K562 (cell line): ENCODE data around the gene PACSIN1. TPM values are rescaled to one million over a fixed set of nuclear protein-coding genes. Genes with fewer than 3 reads are reported as not detected.

Experiments
- ATF3 ChIP-seq, 2 experiments: fragments of 450-650 bp in 1 of 2; sonication (generic) in 1 of 2; formaldehyde crosslinking in 1 of 2; IDR thresholded peaks in 1 of 2; conservative IDR thresholded peaks in 1 of 2; 2 replicates each; pipeline versions ENCODE4 v1.6.1 to v1.8.1; 2016 to 2023; ENCODE audit warnings: mild to moderate bottlenecking in 2 of 2, moderate library complexity in 2 of 2, inconsistent platforms in 1 of 2, missing genetic modification reagents in 1 of 2
- CBFA2T3 ChIP-seq: fragments of 450-650 bp; IDR thresholded peaks from 2 replicates; pipeline ENCODE4 v1.6.1; 2017
- CEBPB ChIP-seq: fragments of 450-650 bp; IDR thresholded peaks from 2 replicates; pipeline ENCODE4 v1.6.1; 2016; ENCODE audit warnings: missing genetic modification characterization, missing compliant biosample characterization
- GMEB1 ChIP-seq: fragments of 250-450 bp; sonication (Bioruptor Pico); IDR thresholded peaks from 2 replicates; pipeline ENCODE4 v1.4.0; 2020; ENCODE audit warnings: mild to moderate bottlenecking
- HDAC8 ChIP-seq: fragments of 450-650 bp; IDR thresholded peaks from 2 replicates; pipeline ENCODE4 v1.6.1; 2016; ENCODE audit warnings: mild to moderate bottlenecking, missing genetic modification characterization, moderate library complexity, missing compliant biosample characterization
- HOMEZ ChIP-seq: fragments of 250-450 bp; sonication (Bioruptor Pico); IDR thresholded peaks from 2 replicates; pipeline ENCODE4 v1.4.0; 2020; ENCODE audit warnings: mild to moderate bottlenecking, moderate library complexity
- KDM1A ChIP-seq, 2 experiments: fragments of 450-650 bp; IDR thresholded peaks; 2 replicates each; pipeline ENCODE4 v1.6.1; 2016; ENCODE audit warnings: mild to moderate bottlenecking in 2 of 2
- L3MBTL2 ChIP-seq: fragments of 450-650 bp; IDR thresholded peaks from 2 replicates; pipeline ENCODE4 v1.6.1; 2016; ENCODE audit warnings: mild to moderate bottlenecking, moderate library complexity
- MCM7 ChIP-seq, 2 experiments: fragments of 450-650 bp; IDR thresholded peaks; 2 replicates each; pipeline ENCODE4 v1.6.1; 2016 to 2018
- PREB ChIP-seq: sonication (generic); formaldehyde crosslinking; IDR thresholded peaks from 2 replicates; pipeline ENCODE4 v1.8.1; 2023; ENCODE audit warnings: mild to moderate bottlenecking, missing genetic modification reagents
- SLC30A9 ChIP-seq: fragments of 250-450 bp; sonication (Bioruptor Pico); IDR thresholded peaks from 2 replicates; pipeline ENCODE4 v1.8.0; 2022; ENCODE audit warnings: mild to moderate bottlenecking, moderate library complexity
- SMARCA4 ChIP-seq: fragments of 450-650 bp; IDR thresholded peaks from 2 replicates; pipeline ENCODE4 v1.6.1; 2016
- SP1 ChIP-seq: sonication (generic); formaldehyde crosslinking; IDR thresholded peaks from 2 replicates; pipeline ENCODE4 v1.8.1; 2022; ENCODE audit warnings: mild to moderate bottlenecking, missing genetic modification reagents
- TCF15 ChIP-seq: fragments of 250-450 bp; sonication (Bioruptor Pico); IDR thresholded peaks from 2 replicates; pipeline ENCODE4 v1.8.0; 2022; ENCODE audit warnings: moderate library complexity, mild to moderate bottlenecking, inconsistent platforms
- TGIF2 ChIP-seq: sonication (generic); formaldehyde crosslinking; IDR thresholded peaks from 2 replicates; pipeline ENCODE4 v1.8.1; 2022; ENCODE audit warnings: mild to moderate bottlenecking, missing genetic modification reagents, moderate library complexity
- ZC3H4 ChIP-seq: sonication (generic); formaldehyde crosslinking; IDR thresholded peaks from 2 replicates; pipeline ENCODE4 v1.9.0; 2021; ENCODE audit warnings: missing genetic modification reagents, borderline replicate concordance
- ZNF57 ChIP-seq: fragments of 450-650 bp; formaldehyde crosslinking; IDR thresholded peaks from 2 replicates; pipeline ENCODE4 v1.4.0; 2020; ENCODE audit warnings: mild to moderate bottlenecking, moderate library complexity
- ZNF740 ChIP-seq, 3 experiments: fragments of 200-800 bp in 1 of 3; sonication (Bioruptor generic) in 1 of 3; sonication (generic) in 1 of 3; formaldehyde crosslinking in 1 of 3; IDR thresholded peaks; 2 replicates each; pipeline versions ENCODE4 v1.6.1 to v1.8.0; 2016 to 2022; ENCODE audit warnings: mild to moderate bottlenecking in 2 of 3, missing compliant biosample characterization in 2 of 3, missing genetic modification characterization in 2 of 3, missing genetic modification reagents in 1 of 3
- ZNF830 ChIP-seq: fragments of 250-450 bp; sonication (Bioruptor Pico); IDR thresholded peaks from 2 replicates; pipeline ENCODE4 v1.5.0; 2021; ENCODE audit warnings: mild to moderate bottlenecking
- polyA plus RNA-seq, 8 experiments: library from polyadenylated mRNA; depleted of rRNA in 4 of 8; stranded (reverse) in 5 of 8; unstranded in 3 of 8; fragments of >200 nt; fragmentation: Nextera tagmentation in 2 of 8; fragmentation: Illumina TruSeq in 1 of 8; extraction: Ambion mirVana in 2 of 8; extraction: Trizol in 1 of 8; gene quantifications; 2 replicates each; pipeline versions ENCODE4 v1.2.1 to v1.2.3, GENCODE V29; 2011 to 2014; ENCODE audit warnings: inconsistent platforms in 1 of 8, missing spikeins in 1 of 8
- total RNA-seq, 7 experiments: library from RNA; depleted of rRNA in 6 of 7; stranded (reverse); fragments of >200 nt in 6 of 7; fragmentation: Illumina TruSeq in 2 of 7; extraction: Trizol in 2 of 7; gene quantifications; 2 replicates each; pipeline versions ENCODE4 v1.2.1 to v1.2.3, GENCODE V29; 2011 to 2021; ENCODE audit warnings: low replicate concordance in 1 of 7

PACSIN1 gene
- total and polyA plus RNA-seq, 9 of the 15 experiments (the other 6 are each of a cell fraction or from before 2014, with no cell fraction given): 0.01 to 1.7 (median 0.45) TPM

GRCh38 chr6:34568341-34569201 is 102.7 kb downstream of the PACSIN1 start (continued):
- no peak for TF ChIP-seq PREB (CRISPR knock-in tag)
- peak; percentile 33; the same call in 1 of the 2 replicates for TF ChIP-seq ATF3 (IDR thresholded peaks at IDR 0.05)
- no peak for TF ChIP-seq ATF3 (CRISPR knock-in tag; conservative IDR thresholded peaks at IDR 0.05)
- TF ChIP-seq ZC3H4 (CRISPR knock-in tag): no peak
- no peak for TF ChIP-seq MCM7 (IDR thresholded peaks at IDR 0.05)
- TF ChIP-seq TGIF2 (CRISPR knock-in tag): no peak
- TF ChIP-seq CEBPB (tag): no peak
- TF ChIP-seq HOMEZ (CRISPR knock-in tag): no peak
- no peak for TF ChIP-seq L3MBTL2
- no peak for TF ChIP-seq GMEB1 (CRISPR knock-in tag)
- 0 out of 2 replicates have a peak, but pooled peaks have one; percentile 24 for TF ChIP-seq SMARCA4
- TF ChIP-seq SLC30A9: no peak
- TF ChIP-seq ZNF830 (CRISPR knock-in tag): no peak
- TF ChIP-seq CBFA2T3: no peak
- 0 out of 2 replicates have a peak, but pooled peaks have one; percentile 21 for TF ChIP-seq ZNF740 (CRISPR knock-in tag; IDR thresholded peaks at IDR 0.05)
- no peak for TF ChIP-seq ZNF740 (tag; IDR thresholded peaks at IDR 0.05)
- no peak for TF ChIP-seq ZNF57 (CRISPR knock-in tag)
- TF ChIP-seq SP1 (CRISPR knock-in tag): no peak
- no peak for TF ChIP-seq KDM1A (IDR thresholded peaks at IDR 0.05)
- TF ChIP-seq TCF15 (CRISPR knock-in tag): no peak
- no peak for TF ChIP-seq HDAC8 (tag)
